ENCODE results near the gene C11orf58. TPM values are rescaled to one million over a fixed set of nuclear protein-coding genes. Genes with fewer than 3 reads are reported as not detected.

The C11orf58 gene
- polyA plus RNA-seq, 1 donor from 2014 or later = 226 TPM

GRCh38 chr11:16805938-16806337 is 67.5 kb downstream of the C11orf58 start:
- Histone ChIP-seq H3K4me3 (ENCODE audit: low read length) (no peak overlapping the region), H2AFZ (ENCODE audit: low read depth, low read length) (no peak overlapping the region), H4K20me1 (ENCODE audit: insufficient read depth) (no peaks in the 10 kb centered on the region), H3K9ac (ENCODE audit: low read length) (no peak overlapping the region), H3K79me2 (replicated peaks; ENCODE audit: insufficient read depth, low read length) (no peaks in the 10 kb centered on the region), H3K9me3 (ENCODE audit: low read length) (no peaks in the 10 kb centered on the region), H3K4me2 (ENCODE audit: low read length) (no peak overlapping the region), H3K27me3 (ENCODE audit: insufficient read depth, low read depth, low read length) (no peaks in the 10 kb centered on the region), H3F3A (ENCODE audit: insufficient read depth, low read length, poor library complexity, severe bottlenecking) (no peaks in the 10 kb centered on the region), H3K36me3 (ENCODE audit: insufficient read depth, low read length) (no peaks in the 10 kb centered on the region), H3K9me2 (ENCODE audit: insufficient read depth, low read length) (no peaks in the 10 kb centered on the region), H3K27ac (ENCODE audit: low read length) (no peak overlapping the region)
- TF ChIP-seq REST (IDR thresholded peaks at IDR 0.05; ENCODE audit: borderline replicate concordance) (no peak), EZH2 (IDR thresholded peaks at IDR 0.05; ENCODE audit: borderline replicate concordance, insufficient read depth, low read length, poor library complexity, severe bottlenecking) (no peak), SMC3 (conservative IDR thresholded peaks at IDR 0.05; ENCODE audit: poor library complexity) (no peak), RAD21 (conservative IDR thresholded peaks at IDR 0.05) (no peak), EP300 (conservative IDR thresholded peaks at IDR 0.05; ENCODE audit: poor library complexity, severe bottlenecking) (no peak), MXI1 (conservative IDR thresholded peaks at IDR 0.05; ENCODE audit: poor library complexity, severe bottlenecking) (no peak), POLR2AphosphoS5 (IDR thresholded peaks at IDR 0.05) (no peak), CTCF (IDR thresholded peaks at IDR 0.05; ENCODE audit: poor library complexity, severe bottlenecking) (no peak), TAF1 (IDR thresholded peaks at IDR 0.05; ENCODE audit: low read depth) (no peak)

GRCh38 chr11:16806791-16807190 is 68.3 kb downstream of the C11orf58 start:
- H3K9me2 ChIP-seq (ENCODE audit: insufficient read depth, low read length) = no peaks in the 10 kb centered on the region
- no peak overlapping the region for H3K9ac ChIP-seq (ENCODE audit: low read length)
- no peak overlapping the region for H3K27ac ChIP-seq (ENCODE audit: low read length)
- H3F3A ChIP-seq (ENCODE audit: insufficient read depth, low read length, poor library complexity, severe bottlenecking) = no peaks in the 10 kb centered on the region
- no peak overlapping the region for H2AFZ ChIP-seq (ENCODE audit: low read depth, low read length)
- no peaks in the 10 kb centered on the region for H4K20me1 ChIP-seq (ENCODE audit: insufficient read depth)
- no peak overlapping the region for H3K4me3 ChIP-seq (ENCODE audit: low read length)
- no peak for TF ChIP-seq MXI1 (conservative IDR thresholded peaks at IDR 0.05; ENCODE audit: poor library complexity, severe bottlenecking)
- no peak for TF ChIP-seq EP300 (conservative IDR thresholded peaks at IDR 0.05; ENCODE audit: poor library complexity, severe bottlenecking)
- TF ChIP-seq POLR2AphosphoS5 (IDR thresholded peaks at IDR 0.05) = no peak
- TF ChIP-seq CTCF (IDR thresholded peaks at IDR 0.05; ENCODE audit: poor library complexity, severe bottlenecking) = no peak
- TF ChIP-seq EZH2 (IDR thresholded peaks at IDR 0.05; ENCODE audit: borderline replicate concordance, insufficient read depth, low read length, poor library complexity, severe bottlenecking) = no peak
- no peak for TF ChIP-seq RAD21 (conservative IDR thresholded peaks at IDR 0.05)
- no peak for TF ChIP-seq TAF1 (IDR thresholded peaks at IDR 0.05; ENCODE audit: low read depth)
- no peak for TF ChIP-seq REST (IDR thresholded peaks at IDR 0.05; ENCODE audit: borderline replicate concordance)
- no peak for TF ChIP-seq SMC3 (conservative IDR thresholded peaks at IDR 0.05; ENCODE audit: poor library complexity)
- H3K27me3 ChIP-seq (ENCODE audit: insufficient read depth, low read depth, low read length) = no peaks in the 10 kb centered on the region
- H3K79me2 ChIP-seq (replicated peaks; ENCODE audit: insufficient read depth, low read length) = no peaks in the 10 kb centered on the region
- H3K9me3 ChIP-seq (ENCODE audit: low read length) = no peaks in the 10 kb centered on the region
- H3K36me3 ChIP-seq (ENCODE audit: insufficient read depth, low read length) = no peaks in the 10 kb centered on the region
- H3K4me2 ChIP-seq (ENCODE audit: low read length) = no peak overlapping the region
